Activated CD4-positive, alpha-beta memory T cell treated with anti-CD3 and anti-CD28 coated beads, Interleukin-2, amount 10 ng/mL, durations not matched to agents 7 days and 5 days (primary cell): ENCODE results near the gene GALR3. TPM values are rescaled to one million over a fixed set of nuclear protein-coding genes. Genes with fewer than 3 reads are reported as not detected.

Source experiments
- CTCF ChIA-PET: fragments of 350-600 bp; sonication (Branson Sonifier 250); formaldehyde crosslinking; loops from one replicate; lab custom pipeline; 2021; ENCODE audit warnings: antibody characterized with exemption, inconsistent platforms; lab: Charles Lee
- POLR2A ChIA-PET: fragments of 350-600 bp; sonication (Branson Sonifier 250); formaldehyde crosslinking; loops from one replicate; lab custom pipeline; 2021; ENCODE audit warnings: antibody characterized with exemption; lab: Charles Lee
- DNase-seq: peaks from one replicate; pipeline ENCODE4 v3.0.0-alpha.2; 2020
- H3K27ac Mint-ChIP-seq: one replicate; pipeline ENCODE4 v1.8.0; 2021; ENCODE audit warnings: mild to moderate bottlenecking, mixed read lengths
- H3K27me3 Mint-ChIP-seq: one replicate; pipeline ENCODE4 v1.8.0; 2021; ENCODE audit warnings: mixed read lengths
- H3K36me3 Mint-ChIP-seq: one replicate; pipeline ENCODE4 v1.8.0; 2021; ENCODE audit warnings: low read depth, mixed read lengths
- H3K4me1 Mint-ChIP-seq: one replicate; pipeline ENCODE4 v1.8.0; 2021; ENCODE audit warnings: mixed read lengths
- H3K4me3 Mint-ChIP-seq: one replicate; pipeline ENCODE4 v1.8.0; 2021; ENCODE audit warnings: mild to moderate bottlenecking, mixed read lengths
- H3K9me3 Mint-ChIP-seq: one replicate; pipeline ENCODE4 v1.8.0; 2021; ENCODE audit warnings: mixed read lengths
- total RNA-seq, 2 experiments: library from RNA; stranded (reverse); gene quantifications; one replicate each; pipeline ENCODE4 v1.2.3, GENCODE V29; 2021

GALR3 gene
- total RNA-seq, 2 experiments from 2014 or later: not detected

- ChIA-PET POLR2A (interaction anchor here (0.7 to 2.1 kb wide), 15 partner anchors 9 to 602 kb away, joined by 3 to 9 read pairs (median 4); partner anchors contain the start of gene GGA1), CTCF (interaction anchor here (0.6 to 3.5 kb wide), 7 partner anchors 10 to 110 kb away, joined by 3 to 32 read pairs (median 4); partner anchors contain the start of genes C22orf23 and POLR2F)
- Mint-ChIP-seq H3K4me3 (peak overlapping the region; percentile 85), H3K4me1 (peaks cover 33% of the 10 kb centered on the region), H3K9me3 (no peaks in the 10 kb centered on the region), H3K27me3 (no peaks in the 10 kb centered on the region), H3K36me3 (peaks cover 34% of the 10 kb centered on the region), H3K27ac (peak overlapping the region; percentile 85)
- peak; percentile 65 for DNase-seq
These were observed 20.5 kb downstream of the GALR3 start for GRCh38 chr22:37843741-37844089.

- no peak for DNase-seq
- Mint-ChIP-seq H3K36me3 (peaks cover 37% of the 10 kb centered on the region), H3K9me3 (no peaks in the 10 kb centered on the region), H3K4me3 (peak overlapping the region; percentile 84), H3K27ac (peak overlapping the region; percentile 85), H3K4me1 (peaks cover 42% of the 10 kb centered on the region), H3K27me3 (no peaks in the 10 kb centered on the region)
- ChIA-PET POLR2A (interaction anchor here (0.8 to 2.1 kb wide), 11 partner anchors 8 to 603 kb away, joined by 3 to 9 read pairs (median 4); partner anchors contain the start of genes GCAT, GGA1 and MICALL1), CTCF (interaction anchor here (0.6 to 3.5 kb wide), 6 partner anchors 9 to 219 kb away, joined by 3 to 32 read pairs (median 6); no protein-coding TSS in a partner anchor)
These were observed 21.7 kb downstream of the GALR3 start for GRCh38 chr22:37844904-37845329.

GRCh38 chr22:37846433-37846832 is 23.3 kb downstream of the GALR3 start:
- Mint-ChIP-seq H3K36me3 (peaks cover 46% of the 10 kb centered on the region), H3K4me1 (peaks cover 56% of the 10 kb centered on the region), H3K9me3 (no peaks in the 10 kb centered on the region), H3K4me3 (no peak overlapping the region), H3K27ac (no peak overlapping the region), H3K27me3 (no peaks in the 10 kb centered on the region)
- POLR2A ChIA-PET: no interaction called here
- no peak for DNase-seq
- CTCF ChIA-PET: interaction anchor here (2.1 kb wide), 1 partner anchor 17 kb away, joined by 8 read pairs; no protein-coding TSS in a partner anchor

- peak overlapping the region; percentile 95 for H3K27ac Mint-ChIP-seq
- DNase-seq: peak; percentile 44
- H3K4me3 Mint-ChIP-seq: peak overlapping the region; percentile 84
These were observed 25.5 kb downstream of the GALR3 start for GRCh38 chr22:37848587-37849088.

GRCh38 chr22:37849089-37849751 is 26.0 kb downstream of the GALR3 start, which contains the start of gene EIF3L:
EIF3L (plus strand) TSS chr22:37849419; CDS start chr22:37849450, 31 bp downstream.
- ChIA-PET CTCF (interaction anchor here (1.1 to 1.7 kb wide), 4 partner anchors 14 to 222 kb away, joined by 3 to 14 read pairs (median 4); no protein-coding TSS in a partner anchor), POLR2A (interaction anchor here (1.0 to 2.5 kb wide), 7 partner anchors 8 to 333 kb away, joined by 3 to 11 read pairs (median 4); partner anchors contain the start of gene PLA2G6)
- peak; percentile 91 for DNase-seq
- no peaks in the 10 kb centered on the region for H3K9me3 Mint-ChIP-seq
- H3K4me3 Mint-ChIP-seq: peak within 1 kb of the TSS; percentile 84
- H3K27me3 Mint-ChIP-seq: no peaks in the 10 kb centered on the region
- peaks cover 58% of the 10 kb centered on the region for H3K36me3 Mint-ChIP-seq
- H3K27ac Mint-ChIP-seq: peak within 1 kb of the TSS; percentile 95
- peaks cover 58% of the 10 kb centered on the region for H3K4me1 Mint-ChIP-seq

More at GRCh38 chr22:37848587-37849088, 25.5 kb downstream of the GALR3 start:
- POLR2A ChIA-PET: interaction anchor here (1.0 to 2.5 kb wide), 7 partner anchors 8 to 333 kb away, joined by 3 to 11 read pairs (median 4); partner anchors contain the start of gene PLA2G6
- H3K27me3 Mint-ChIP-seq: no peaks in the 10 kb centered on the region
- CTCF ChIA-PET: interaction anchor here (1.4 to 1.7 kb wide), 2 partner anchors 15 to 31 kb away, joined by 3 to 6 read pairs; no protein-coding TSS in a partner anchor
- no peaks in the 10 kb centered on the region for H3K9me3 Mint-ChIP-seq
- peaks cover 52% of the 10 kb centered on the region for H3K36me3 Mint-ChIP-seq
- peaks cover 54% of the 10 kb centered on the region for H3K4me1 Mint-ChIP-seq

GRCh38 chr22:37850801-37851200 is 27.6 kb downstream of the GALR3 start:
- ChIA-PET CTCF (interaction anchor here (1.5 to 1.7 kb wide), 2 partner anchors 13 to 33 kb away, joined by 6 to 14 read pairs; no protein-coding TSS in a partner anchor), POLR2A (interaction anchor here (1.7 kb wide), 1 partner anchor 24 kb away, joined by 4 read pairs; no protein-coding TSS in a partner anchor)
- H3K4me3 Mint-ChIP-seq: peak overlapping the region; percentile 84
- DNase-seq: no peak
- H3K27ac Mint-ChIP-seq: no peak overlapping the region
- H3K4me1 Mint-ChIP-seq: peaks cover 59% of the 10 kb centered on the region
- H3K9me3 Mint-ChIP-seq: no peaks in the 10 kb centered on the region
- no peaks in the 10 kb centered on the region for H3K27me3 Mint-ChIP-seq
- peaks cover 66% of the 10 kb centered on the region for H3K36me3 Mint-ChIP-seq

GRCh38 chr22:37852418-37852817 is 29.2 kb downstream of the GALR3 start:
- Mint-ChIP-seq H3K9me3 (no peaks in the 10 kb centered on the region), H3K27ac (no peak overlapping the region), H3K4me1 (peaks cover 59% of the 10 kb centered on the region), H3K27me3 (no peaks in the 10 kb centered on the region), H3K4me3 (no peak overlapping the region), H3K36me3 (peaks cover 70% of the 10 kb centered on the region)
- ChIA-PET CTCF (interaction anchor here (1.1 to 2.0 kb wide), 2 partner anchors 10 to 11 kb away, joined by 3 to 15 read pairs; no protein-coding TSS in a partner anchor), POLR2A (interaction anchor here (1.6 kb wide), 1 partner anchor 8 kb away, joined by 5 read pairs; the partner anchor contains the start of gene ANKRD54)
- DNase-seq: no peak

GRCh38 chr22:37854946-37855345 is 31.8 kb downstream of the GALR3 start:
- POLR2A ChIA-PET: interaction anchor here (1.4 to 1.6 kb wide), 2 partner anchors 10 to 47 kb away, joined by 3 to 4 read pairs; partner anchors contain the start of genes ANKRD54 and GCAT
- Mint-ChIP-seq H3K9me3 (no peaks in the 10 kb centered on the region), H3K36me3 (peaks cover 65% of the 10 kb centered on the region), H3K4me3 (no peak overlapping the region), H3K27me3 (no peaks in the 10 kb centered on the region), H3K4me1 (peaks cover 42% of the 10 kb centered on the region), H3K27ac (no peak overlapping the region)
- no peak for DNase-seq
- CTCF ChIA-PET: interaction anchor here (1.0 to 13.0 kb wide), 4 partner anchors 9 to 79 kb away, joined by 3 to 141 read pairs (median 7); no protein-coding TSS in a partner anchor

GRCh38 chr22:37855462-37855861 is 32.3 kb downstream of the GALR3 start:
- DNase-seq: no peak
- Mint-ChIP-seq H3K27ac (no peak overlapping the region), H3K36me3 (peaks cover 66% of the 10 kb centered on the region), H3K27me3 (no peaks in the 10 kb centered on the region), H3K4me1 (peaks cover 38% of the 10 kb centered on the region), H3K4me3 (no peak overlapping the region), H3K9me3 (no peaks in the 10 kb centered on the region)
- ChIA-PET POLR2A (interaction anchor here (1.4 to 1.6 kb wide), 2 partner anchors 11 to 48 kb away, joined by 3 to 4 read pairs; partner anchors contain the start of genes ANKRD54 and GCAT), CTCF (interaction anchor here (1.0 to 13.0 kb wide), 4 partner anchors 8 to 79 kb away, joined by 3 to 141 read pairs (median 7); no protein-coding TSS in a partner anchor)

- Mint-ChIP-seq H3K4me1 (peaks cover 4% of the 10 kb centered on the region), H3K27me3 (no peaks in the 10 kb centered on the region), H3K27ac (no peak overlapping the region), H3K9me3 (no peaks in the 10 kb centered on the region), H3K4me3 (no peak overlapping the region), H3K36me3 (peaks cover 57% of the 10 kb centered on the region)
- POLR2A ChIA-PET: interaction anchor here (0.9 to 1.6 kb wide), 2 partner anchors 17 to 38 kb away, joined by 3 to 4 read pairs; partner anchors contain the start of genes ANKRD54 and GALR3
- CTCF ChIA-PET: interaction anchor here (0.7 to 13.0 kb wide), 4 partner anchors 8 to 226 kb away, joined by 3 to 141 read pairs (median 10); no protein-coding TSS in a partner anchor
- DNase-seq: no peak
These were observed 37.7 kb downstream of the GALR3 start for GRCh38 chr22:37860796-37861421.

- ChIA-PET POLR2A (interaction anchor here (0.6 to 3.1 kb wide), 4 partner anchors 13 to 1438 kb away, joined by 3 to 11 read pairs (median 3); partner anchors contain the start of genes ANKRD54 and EIF3L), CTCF (interaction anchor here (0.6 to 13.0 kb wide), 38 partner anchors 7 to 312 kb away, joined by 3 to 141 read pairs (median 4); partner anchors contain the start of genes ANKRD54, C22orf23, GALR3 and GCAT)
- H3K36me3 Mint-ChIP-seq: peaks cover 53% of the 10 kb centered on the region
- no peaks in the 10 kb centered on the region for H3K27me3 Mint-ChIP-seq
- no peak overlapping the region for H3K27ac Mint-ChIP-seq
- no peak for DNase-seq
- H3K4me3 Mint-ChIP-seq: no peak overlapping the region
- peaks cover 2% of the 10 kb centered on the region for H3K4me1 Mint-ChIP-seq
- no peaks in the 10 kb centered on the region for H3K9me3 Mint-ChIP-seq
These were observed 39.6 kb downstream of the GALR3 start for GRCh38 chr22:37862570-37863325.
